NCI-H2227 (cell line): ENCODE measurements around the gene GDF2.

Source experiments
- DNase-seq: peaks from one replicate; lab custom pipeline; 2025; ENCODE audit not compliant: unreplicated experiment; lab: John Stamatoyannopoulos, UW

The GDF2 gene

DNA sequence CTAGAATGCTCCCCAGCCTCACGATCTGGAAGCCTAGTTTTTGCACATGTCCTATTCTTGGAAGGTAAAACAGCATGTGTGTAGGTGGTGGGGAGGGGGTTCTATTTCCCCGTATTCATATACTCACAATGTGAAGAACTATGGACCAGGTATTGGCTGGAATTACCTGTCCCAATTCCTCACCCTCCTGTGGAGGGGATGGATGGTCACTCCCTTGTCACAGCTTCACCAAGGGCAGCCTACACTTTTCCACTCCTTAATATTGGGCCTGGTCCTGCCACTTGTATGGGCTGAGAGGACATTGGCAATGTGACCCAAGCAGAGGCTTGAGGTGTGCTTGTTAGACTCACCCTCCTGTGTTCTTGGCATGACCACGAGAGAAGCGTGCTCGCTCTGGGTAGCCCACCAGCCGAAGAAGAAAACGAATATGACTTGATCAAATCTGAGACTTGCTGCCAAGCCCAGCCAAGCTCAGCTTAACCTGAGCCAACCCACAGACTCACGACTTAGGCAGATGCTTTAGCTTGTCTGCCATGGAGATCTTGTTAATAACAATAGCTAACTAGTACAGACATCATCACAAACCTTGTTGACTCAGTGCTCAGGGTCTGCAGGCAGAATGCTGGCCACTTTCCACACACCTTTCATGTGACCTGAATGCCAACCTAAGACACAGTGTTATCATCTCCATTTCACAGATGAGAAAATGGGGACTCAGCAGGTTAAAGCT, 44.6 kb downstream of the GDF2 start:
- DNase-seq, result no peak

DNA sequence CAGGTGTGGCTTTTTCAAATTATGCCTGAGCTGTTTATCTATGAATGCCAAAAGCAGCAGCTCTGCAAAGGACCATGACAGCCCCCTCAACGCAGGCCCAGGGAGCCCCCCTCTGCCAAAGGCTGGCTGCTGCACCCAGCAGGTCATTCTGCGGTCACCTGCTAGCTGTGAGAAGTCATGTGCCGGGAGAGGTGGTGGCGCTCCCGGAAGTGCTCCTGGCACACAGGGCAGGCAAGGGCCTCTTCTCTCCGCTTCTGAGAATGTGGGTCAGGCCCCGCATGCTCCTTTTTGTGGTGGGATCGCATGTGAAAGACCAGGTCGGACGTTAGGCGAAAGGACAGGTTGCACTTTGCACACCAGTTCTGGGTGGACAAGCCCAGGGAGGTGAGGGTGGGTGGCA, 45.4 kb downstream of the GDF2 start:
- no peak for DNase-seq

- DNase-seq, result no peak
Observed at GRCh38 chr10:47368431-47369180, 46.4 kb downstream of the GDF2 start.

- no peak for DNase-seq
Observed at GRCh38 chr10:47369251-47369894, 47.1 kb downstream of the GDF2 start.

- no peak for DNase-seq
Observed at GRCh38 chr10:47370015-47370767, 47.9 kb downstream of the GDF2 start.

DNA sequence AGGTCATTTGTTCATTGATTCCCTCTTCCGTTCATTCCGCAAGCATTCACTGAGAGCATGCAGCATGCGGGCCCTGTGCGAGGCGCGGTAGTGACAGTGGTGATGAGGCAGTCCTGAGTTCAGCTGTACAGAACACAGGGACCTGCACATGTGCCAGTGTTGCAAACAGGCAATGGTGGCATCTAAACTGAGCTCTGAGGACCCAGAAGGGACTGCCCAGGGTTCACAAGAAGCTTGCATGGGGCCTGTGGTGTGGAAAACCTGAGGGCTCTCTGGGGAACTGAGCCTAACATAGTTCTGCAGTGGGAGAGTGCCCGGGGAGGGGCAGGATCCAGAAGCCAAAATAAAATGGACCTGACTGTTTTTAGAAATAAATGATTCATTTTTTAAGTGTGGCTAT, 48.6 kb downstream of the GDF2 start:
- DNase-seq, result no peak

DNA sequence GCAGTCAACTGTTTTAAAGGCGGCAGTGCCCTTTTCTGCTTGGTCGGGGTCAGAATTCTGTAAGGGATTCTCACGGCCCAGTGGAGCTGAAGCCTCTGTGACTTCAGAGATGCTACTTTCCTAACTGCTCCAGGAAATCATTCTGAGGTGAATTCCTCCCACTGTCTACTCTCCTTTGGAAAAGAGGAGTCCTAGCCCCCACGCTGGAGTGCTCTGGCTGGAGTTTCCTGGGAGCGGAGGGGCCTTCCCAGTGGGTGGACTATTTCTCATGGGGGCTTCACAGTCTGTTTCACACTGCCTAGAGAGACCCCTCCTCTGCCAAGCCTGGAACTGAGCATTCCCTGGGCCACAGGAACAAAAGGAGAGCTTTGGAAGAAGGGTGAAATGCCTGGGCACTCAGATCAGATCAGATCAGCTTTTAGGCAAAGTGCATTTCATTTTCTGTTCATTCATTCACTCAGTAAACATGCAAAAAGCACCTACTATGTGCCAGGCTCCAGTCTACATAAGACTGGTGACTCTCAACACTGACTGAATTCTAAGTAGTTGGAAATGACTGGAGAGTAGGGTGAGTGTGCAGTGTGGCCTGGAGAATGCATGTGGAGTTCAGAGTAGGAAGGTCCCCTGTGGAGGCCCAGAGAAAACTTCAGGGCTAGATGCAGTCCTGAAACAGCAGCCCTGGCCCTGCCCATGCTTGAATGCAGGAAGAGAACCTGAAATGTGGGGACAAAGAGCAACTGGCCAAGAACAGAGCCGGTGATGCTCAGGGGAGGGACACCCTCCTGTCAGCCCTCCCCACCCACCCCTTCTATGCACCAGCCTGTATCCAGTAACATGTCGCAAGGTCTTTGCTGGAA, 49.6 kb downstream of the GDF2 start:
- no peak for DNase-seq

DNA sequence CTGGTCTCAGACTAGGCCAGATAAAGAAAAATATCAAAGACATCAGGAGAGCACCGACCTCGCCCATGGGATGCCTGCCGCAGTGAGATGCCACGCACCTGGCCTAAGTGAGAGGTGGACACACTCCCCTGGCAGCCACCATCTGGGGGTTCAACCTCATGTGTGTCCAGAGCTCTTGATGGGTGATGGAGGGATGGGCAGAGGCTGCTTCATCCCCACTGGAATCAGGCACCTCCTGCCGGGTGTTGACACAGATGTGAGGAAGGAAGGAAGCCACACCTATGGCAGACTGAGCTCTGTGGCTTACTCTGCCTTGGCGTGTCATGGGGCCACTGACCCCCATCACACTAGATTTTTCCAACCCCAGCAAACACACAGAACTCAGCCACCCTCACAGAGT, 50.5 kb downstream of the GDF2 start:
- DNase-seq, result no peak

- DNase-seq, result no peak
Observed at GRCh38 chr10:47374611-47375536, 52.6 kb downstream of the GDF2 start.

DNA sequence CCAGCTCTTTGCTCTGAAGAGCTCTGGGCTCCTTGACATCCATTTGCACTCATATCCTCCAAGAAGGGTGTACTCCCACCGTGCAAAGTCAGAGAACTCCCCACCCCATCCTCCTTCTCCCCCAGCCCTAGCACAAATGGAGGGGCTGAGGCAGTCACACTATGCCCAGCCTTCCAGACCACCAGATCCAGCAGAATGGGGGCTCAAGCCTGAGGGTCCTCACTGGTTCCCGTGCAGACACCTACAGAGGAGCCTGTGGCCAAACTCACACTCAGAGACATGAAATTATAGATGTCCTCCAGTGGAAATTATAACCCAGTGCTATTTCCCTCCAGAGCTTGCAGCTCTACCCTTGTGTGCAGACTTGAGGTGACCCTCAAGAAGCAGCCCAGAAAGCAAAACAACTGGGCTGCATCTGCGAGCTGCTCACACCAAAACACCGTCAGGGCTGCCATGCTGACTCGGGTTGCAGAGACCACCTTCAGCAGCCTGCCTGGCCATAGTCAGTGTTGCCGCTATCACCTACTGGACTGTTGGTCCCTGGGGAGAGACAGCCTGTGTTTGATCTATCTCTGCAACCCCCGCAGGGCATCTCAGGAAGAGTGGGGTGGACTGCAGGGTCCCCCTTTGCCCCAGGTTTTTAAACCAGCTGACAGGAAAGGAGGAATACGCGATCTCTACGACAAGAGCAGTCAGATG, 54.4 kb downstream of the GDF2 start:
- DNase-seq, result no peak
